ENCODE measurements around the gene THOC6.

GRCh38 chr16:3004781-3005284 lies 19.0 kb upstream of the THOC6 start:
- no peak for TF ChIP-seq CTCF (IDR thresholded peaks at IDR 0.05)
- TF ChIP-seq POLR2A (IDR thresholded peaks at IDR 0.05): peak; percentile 34
- TF ChIP-seq POLR2AphosphoS5 (IDR thresholded peaks at IDR 0.05): peak in 1 of 3 donors; percentile 43

Measured in transverse colon (tissue), 4 donors.